ENCODE measurements around the gene LPIN3.
A peak's percentile ranks its signal among the peaks of the same experiment; 100 is the strongest.

Gene LPIN3, protein sequence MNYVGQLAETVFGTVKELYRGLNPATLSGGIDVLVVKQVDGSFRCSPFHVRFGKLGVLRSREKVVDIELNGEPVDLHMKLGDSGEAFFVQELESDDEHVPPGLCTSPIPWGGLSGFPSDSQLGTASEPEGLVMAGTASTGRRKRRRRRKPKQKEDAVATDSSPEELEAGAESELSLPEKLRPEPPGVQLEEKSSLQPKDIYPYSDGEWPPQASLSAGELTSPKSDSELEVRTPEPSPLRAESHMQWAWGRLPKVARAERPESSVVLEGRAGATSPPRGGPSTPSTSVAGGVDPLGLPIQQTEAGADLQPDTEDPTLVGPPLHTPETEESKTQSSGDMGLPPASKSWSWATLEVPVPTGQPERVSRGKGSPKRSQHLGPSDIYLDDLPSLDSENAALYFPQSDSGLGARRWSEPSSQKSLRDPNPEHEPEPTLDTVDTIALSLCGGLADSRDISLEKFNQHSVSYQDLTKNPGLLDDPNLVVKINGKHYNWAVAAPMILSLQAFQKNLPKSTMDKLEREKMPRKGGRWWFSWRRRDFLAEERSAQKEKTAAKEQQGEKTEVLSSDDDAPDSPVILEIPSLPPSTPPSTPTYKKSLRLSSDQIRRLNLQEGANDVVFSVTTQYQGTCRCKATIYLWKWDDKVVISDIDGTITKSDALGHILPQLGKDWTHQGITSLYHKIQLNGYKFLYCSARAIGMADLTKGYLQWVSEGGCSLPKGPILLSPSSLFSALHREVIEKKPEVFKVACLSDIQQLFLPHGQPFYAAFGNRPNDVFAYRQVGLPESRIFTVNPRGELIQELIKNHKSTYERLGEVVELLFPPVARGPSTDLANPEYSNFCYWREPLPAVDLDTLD

DNA sequence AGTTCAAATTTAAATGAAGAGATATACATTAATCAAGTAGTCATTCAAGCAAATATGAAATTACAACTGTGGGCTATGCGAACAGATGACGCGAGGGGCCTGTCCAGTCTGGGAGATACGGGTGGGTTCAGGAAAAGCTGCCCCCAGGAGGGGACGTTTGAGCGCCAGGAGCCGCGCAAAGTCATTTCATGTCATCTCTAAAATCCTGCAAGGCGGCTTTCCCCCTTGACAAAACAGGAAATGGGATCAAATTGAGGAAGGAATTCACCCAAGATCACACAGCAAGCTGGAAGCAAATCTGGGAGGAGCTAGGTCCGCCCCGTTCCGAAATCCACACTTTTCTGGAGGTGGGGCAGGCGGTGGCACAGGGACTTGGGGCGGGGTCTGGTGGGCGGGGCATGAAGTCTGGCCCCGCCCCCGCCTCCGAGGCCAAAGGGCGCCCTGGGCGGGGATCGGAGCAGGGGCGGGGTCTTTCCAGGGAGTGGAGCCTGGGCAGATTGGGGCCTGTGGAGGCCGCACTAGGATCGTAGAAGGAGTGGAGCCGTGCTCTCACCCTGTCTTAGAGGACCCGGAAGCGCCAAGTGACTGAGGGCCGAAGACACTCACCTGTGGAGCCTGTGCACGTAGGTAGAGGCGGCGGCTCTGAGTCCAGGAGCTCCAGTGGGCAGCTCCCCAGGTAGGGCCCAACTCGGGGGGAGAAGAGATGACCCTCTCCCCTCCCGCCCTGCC, at the start of gene LPIN3:
Gene LPIN3, plus strand, starts transcription at position 495 of the 729 bp plus-strand sequence. CDS start 4,983 bp downstream, outside the sequence.
- DNase-seq (ENCODE audit: low read depth in 1 of 2, low spot score in 1 of 2): peak; percentile 93 to 98
- TF ChIP-seq JUND (IDR thresholded peaks at IDR 0.05; ENCODE audit: low read depth): no peak
- in situ Hi-C loops (cut with HindIII; ENCODE audit: low pct_unique_long_range_greater_than_20kb, low sequenced_read_pairs): no loop called here

DNA sequence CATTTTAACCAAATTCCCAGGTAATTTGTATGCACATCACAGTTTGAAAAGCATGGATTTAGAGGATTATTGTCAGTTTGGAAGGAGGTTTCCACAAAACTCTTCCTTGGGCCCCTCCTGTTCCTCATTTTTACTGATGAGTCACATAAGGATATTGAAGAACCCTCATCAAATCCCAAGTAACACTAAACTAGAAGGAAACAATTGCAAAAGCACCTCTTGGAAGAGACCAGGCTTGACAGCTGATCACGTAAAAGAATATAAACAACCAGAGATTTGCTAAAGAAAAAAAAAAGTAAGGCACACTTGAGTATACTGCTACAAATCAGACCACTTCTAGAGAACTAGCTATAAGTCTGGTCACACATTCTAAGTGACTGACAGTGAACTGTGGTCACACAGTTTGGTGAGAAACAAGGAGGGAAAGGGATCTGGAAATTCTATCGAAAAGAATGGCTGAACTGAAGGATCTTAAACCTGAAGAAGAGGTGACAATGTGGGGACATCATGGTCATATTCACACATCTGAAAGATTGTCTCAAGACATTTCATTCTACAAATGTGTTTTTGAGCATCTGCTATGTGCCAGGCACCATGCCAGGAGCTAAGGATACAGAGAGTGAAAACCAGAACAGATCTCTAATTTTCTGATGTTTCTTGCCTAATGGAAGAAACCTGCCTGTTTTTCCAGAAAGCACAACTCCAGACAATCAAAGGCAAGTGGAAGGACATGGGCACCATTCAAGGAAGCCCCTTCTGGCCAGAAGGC, 47.2 kb upstream of the LPIN3 start:
- TF ChIP-seq JUND (IDR thresholded peaks at IDR 0.05; ENCODE audit: low read depth): no peak

DNA sequence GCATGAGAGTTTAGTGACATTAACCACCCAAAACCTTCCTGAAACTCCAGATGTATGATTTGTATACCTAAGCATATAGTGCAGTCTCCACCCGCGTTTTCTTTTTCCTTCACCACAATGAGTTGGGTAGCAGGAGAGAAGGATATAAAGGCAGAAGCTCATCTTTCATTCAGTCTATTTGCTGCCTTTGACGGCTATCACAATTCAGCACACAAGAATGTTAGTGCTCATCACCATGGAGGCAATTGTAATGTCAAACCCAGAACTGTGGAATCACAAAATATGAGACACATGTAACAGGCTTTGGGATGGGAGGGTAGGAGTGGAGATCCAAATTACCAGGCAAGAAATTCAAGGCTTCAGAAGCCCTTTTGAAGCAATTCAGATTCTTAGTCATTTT, 40.7 kb upstream of the LPIN3 start:
- no peak for DNase-seq (ENCODE audit: low read depth in 1 of 2, low spot score in 1 of 2)
- no peak for TF ChIP-seq JUND (IDR thresholded peaks at IDR 0.05; ENCODE audit: low read depth)
- in situ Hi-C loops (cut with HindIII; ENCODE audit: low pct_unique_long_range_greater_than_20kb, low sequenced_read_pairs): no loop called here

More for the DNA sequence above, 47.2 kb upstream of the LPIN3 start:
- no peak for DNase-seq (ENCODE audit: low read depth in 1 of 2, low spot score in 1 of 2)
- in situ Hi-C loops (cut with HindIII; ENCODE audit: low pct_unique_long_range_greater_than_20kb, low sequenced_read_pairs): no loop called here

GRCh38 chr20:41300383-41300782, 40.2 kb upstream of the LPIN3 start:
- no peak for DNase-seq (ENCODE audit: low read depth in 1 of 2, low spot score in 1 of 2)
- in situ Hi-C loops (cut with HindIII; ENCODE audit: low pct_unique_long_range_greater_than_20kb, low sequenced_read_pairs): no loop called here
- TF ChIP-seq JUND (IDR thresholded peaks at IDR 0.05; ENCODE audit: low read depth): no peak

- peak; percentile 40 to 42 for DNase-seq (ENCODE audit: low read depth in 1 of 2, low spot score in 1 of 2)
- TF ChIP-seq JUND (IDR thresholded peaks at IDR 0.05; ENCODE audit: low read depth): no peak
- in situ Hi-C loops (cut with HindIII; ENCODE audit: low pct_unique_long_range_greater_than_20kb, low sequenced_read_pairs): no loop called here
Observed at GRCh38 chr20:41300886-41301285, 39.7 kb upstream of the LPIN3 start.

- TF ChIP-seq JUND (IDR thresholded peaks at IDR 0.05; ENCODE audit: low read depth): no peak
- DNase-seq (ENCODE audit: low read depth in 1 of 2, low spot score in 1 of 2): no peak
- in situ Hi-C loops (cut with HindIII; ENCODE audit: low pct_unique_long_range_greater_than_20kb, low sequenced_read_pairs): no loop called here
Observed at GRCh38 chr20:41304002-41304401, 36.6 kb upstream of the LPIN3 start.

GRCh38 chr20:41304424-41305079, 36.1 kb upstream of the LPIN3 start:
- DNase-seq (ENCODE audit: low read depth in 1 of 2, low spot score in 1 of 2): no peak
- in situ Hi-C loops (cut with HindIII; ENCODE audit: low pct_unique_long_range_greater_than_20kb, low sequenced_read_pairs): no loop called here
- TF ChIP-seq JUND (IDR thresholded peaks at IDR 0.05; ENCODE audit: low read depth): no peak

DNA sequence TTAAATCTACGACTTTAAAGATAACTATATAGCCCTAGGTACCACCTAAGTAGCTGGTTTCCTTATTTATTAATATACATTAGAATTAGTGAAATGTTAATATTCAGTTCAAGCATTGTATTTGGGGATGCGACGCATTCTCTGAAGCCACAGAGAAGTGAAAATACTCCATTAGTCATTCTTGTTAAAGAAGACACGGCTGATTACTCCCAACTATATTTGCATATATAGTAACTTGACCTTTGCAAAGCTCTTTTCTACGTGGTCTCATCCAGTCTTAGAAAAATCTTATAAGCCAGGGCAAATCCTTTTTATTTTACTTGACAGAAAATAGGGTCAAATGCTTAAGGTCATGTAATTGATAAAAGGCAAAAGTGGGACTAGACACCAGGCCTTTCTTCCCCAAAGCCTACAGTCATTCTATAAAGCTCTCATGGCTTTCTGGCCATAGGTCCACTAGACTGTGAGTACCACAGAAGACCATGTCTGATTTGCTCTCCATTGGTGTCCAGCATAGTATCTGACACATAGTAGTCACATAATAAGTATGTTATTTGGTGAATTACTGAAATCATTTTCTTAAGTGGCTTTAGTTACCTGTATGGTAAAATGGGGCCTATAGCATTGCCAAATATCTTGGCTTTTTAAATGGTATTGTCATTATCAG, 34.4 kb upstream of the LPIN3 start:
- no peak for TF ChIP-seq JUND (IDR thresholded peaks at IDR 0.05; ENCODE audit: low read depth)
- DNase-seq (ENCODE audit: low read depth in 1 of 2, low spot score in 1 of 2): no peak
- in situ Hi-C loops (cut with HindIII; ENCODE audit: low pct_unique_long_range_greater_than_20kb, low sequenced_read_pairs): no loop called here

DNA sequence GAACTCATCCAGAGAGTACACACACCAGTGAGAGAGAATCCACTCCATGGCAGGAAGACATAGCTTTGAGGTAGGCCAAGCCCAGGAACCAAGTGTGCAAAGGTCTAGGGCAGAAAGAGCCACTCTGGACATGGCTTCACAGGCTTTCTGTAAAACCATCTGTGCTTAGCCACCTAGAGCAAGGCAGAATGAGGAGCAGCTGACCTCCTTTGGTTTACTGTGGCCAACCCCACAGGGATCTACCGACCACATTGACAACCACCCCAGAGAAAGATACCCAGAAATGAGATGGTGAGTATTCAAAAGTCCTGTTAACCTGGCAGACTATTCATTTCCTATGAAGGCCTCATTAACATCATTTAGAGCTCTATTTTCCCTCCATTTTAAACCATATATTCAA, 33.6 kb upstream of the LPIN3 start:
- in situ Hi-C loops (cut with HindIII; ENCODE audit: low pct_unique_long_range_greater_than_20kb, low sequenced_read_pairs): no loop called here
- no peak for TF ChIP-seq JUND (IDR thresholded peaks at IDR 0.05; ENCODE audit: low read depth)
- no peak for DNase-seq (ENCODE audit: low read depth in 1 of 2, low spot score in 1 of 2)

GRCh38 chr20:41308290-41308711, 32.3 kb upstream of the LPIN3 start:
- no peak for DNase-seq (ENCODE audit: low read depth in 1 of 2, low spot score in 1 of 2)
- no peak for TF ChIP-seq JUND (IDR thresholded peaks at IDR 0.05; ENCODE audit: low read depth)
- in situ Hi-C loops (cut with HindIII; ENCODE audit: low pct_unique_long_range_greater_than_20kb, low sequenced_read_pairs): no loop called here

All from T47D (cell line).